NCI-H1105 (cell line): ENCODE measurements around the gene THSD4.

ENCODE experiments used
- DNase-seq: peaks from one replicate; lab custom pipeline; 2025; lab: John Stamatoyannopoulos, UW

The THSD4 gene

GRCh38 chr15:71114887-71115566 is at the start of gene THSD4:
TSS of gene THSD4 (plus strand) at chr15:71115471.
- DNase-seq = peak; percentile 68

DNA sequence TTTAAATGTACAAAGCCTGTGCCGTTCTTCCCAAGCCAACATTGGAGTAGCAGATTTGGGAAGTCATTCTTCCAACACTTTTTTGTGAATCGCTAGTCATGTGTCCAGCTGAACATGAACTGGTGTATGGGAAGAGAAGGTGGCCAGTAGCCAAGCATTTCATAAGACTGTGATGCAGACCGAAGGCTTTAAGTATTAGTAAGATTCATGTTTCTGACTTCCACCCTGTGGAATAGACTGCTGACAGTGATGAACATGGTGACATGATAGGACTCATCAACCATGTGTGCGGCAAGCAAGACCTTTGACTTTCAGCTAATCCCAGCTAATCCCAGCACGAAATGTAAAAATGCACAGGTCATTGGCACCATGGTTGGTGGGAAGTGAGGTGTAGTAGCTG is 48.3 kb upstream of the THSD4 start:
- no peak for DNase-seq

DNA sequence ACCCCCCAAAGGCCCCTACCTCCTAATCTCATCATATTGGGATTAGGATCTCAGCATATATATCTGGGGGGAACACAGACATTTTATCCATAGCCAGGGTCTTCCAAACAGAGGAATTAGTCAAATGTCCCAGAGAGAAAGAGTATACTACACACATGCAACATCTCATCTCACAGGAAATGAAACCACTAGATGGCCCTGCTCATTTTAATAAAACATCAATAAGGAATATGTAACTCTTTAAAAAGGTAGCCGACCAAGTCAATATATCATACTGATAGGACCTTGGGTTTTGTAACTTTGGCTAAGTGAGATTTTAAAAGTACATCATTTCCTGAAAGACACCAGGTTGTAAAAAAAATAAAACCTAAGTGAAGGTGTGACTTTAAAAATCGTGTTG is 45.6 kb upstream of the THSD4 start:
- no peak for DNase-seq

GRCh38 chr15:71071529-71071928 is 43.7 kb upstream of the THSD4 start:
- no peak for DNase-seq

DNA sequence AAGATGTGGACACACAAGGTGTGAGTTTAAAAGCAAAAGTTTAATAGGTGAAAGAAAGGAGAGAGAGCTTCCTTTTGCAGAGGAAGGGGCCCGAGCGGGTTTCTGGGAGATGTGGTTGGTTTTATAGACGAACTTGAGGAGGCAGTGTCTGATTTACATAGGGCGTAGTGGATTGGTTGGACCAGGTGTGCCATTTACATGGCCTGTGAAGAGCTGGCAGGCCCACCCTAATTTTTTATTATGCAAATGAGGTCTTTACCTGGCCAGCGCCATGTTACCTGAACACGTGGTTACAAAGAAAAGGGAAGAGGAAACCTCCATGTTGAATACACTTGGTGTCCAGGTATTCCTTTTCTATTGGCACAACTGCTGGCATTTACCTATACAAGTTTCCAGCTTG is 42.8 kb upstream of the THSD4 start:
- DNase-seq = no peak

GRCh38 chr15:71078506-71079207 is 36.6 kb upstream of the THSD4 start:
- DNase-seq = no peak

DNA sequence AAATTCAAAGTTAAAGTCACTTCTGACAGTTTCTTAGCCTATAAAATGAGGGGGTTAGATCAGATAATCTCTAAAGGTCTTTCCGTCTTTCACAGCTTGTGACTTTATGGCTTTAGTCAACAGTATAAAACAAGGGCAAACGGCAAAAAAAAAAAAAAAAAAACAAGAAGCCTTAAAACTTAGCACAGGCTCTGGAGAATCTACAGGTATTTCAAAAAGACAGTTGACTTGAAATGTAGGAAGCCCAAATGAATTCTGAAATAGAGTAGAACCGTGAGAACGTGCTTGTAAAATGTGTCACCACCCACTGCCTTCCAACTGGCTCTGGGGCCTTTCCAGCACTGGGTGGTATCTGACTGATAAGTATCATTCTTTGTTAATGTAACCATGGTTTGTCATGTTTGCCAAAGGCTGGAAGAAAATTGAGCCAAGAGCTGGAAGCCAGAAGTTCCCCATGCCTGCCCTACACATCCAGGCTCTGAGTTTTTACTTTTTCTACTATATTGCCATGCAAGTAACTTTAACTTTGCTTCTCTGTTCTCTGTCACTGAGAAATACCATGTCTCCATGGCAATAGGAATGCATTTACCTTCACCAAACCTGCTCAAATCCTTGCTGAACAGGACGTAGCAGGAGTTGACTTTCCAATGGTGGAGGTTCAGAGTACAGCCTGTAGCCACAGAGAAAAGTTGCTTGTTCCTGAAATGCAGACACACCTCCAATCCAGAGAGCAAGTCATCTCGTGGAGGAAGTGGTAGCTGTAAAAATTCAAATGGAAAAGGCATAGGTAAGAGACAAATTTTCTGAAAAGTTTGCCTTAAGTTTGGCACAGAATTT is 35.8 kb upstream of the THSD4 start:
- DNase-seq = no peak

DNA sequence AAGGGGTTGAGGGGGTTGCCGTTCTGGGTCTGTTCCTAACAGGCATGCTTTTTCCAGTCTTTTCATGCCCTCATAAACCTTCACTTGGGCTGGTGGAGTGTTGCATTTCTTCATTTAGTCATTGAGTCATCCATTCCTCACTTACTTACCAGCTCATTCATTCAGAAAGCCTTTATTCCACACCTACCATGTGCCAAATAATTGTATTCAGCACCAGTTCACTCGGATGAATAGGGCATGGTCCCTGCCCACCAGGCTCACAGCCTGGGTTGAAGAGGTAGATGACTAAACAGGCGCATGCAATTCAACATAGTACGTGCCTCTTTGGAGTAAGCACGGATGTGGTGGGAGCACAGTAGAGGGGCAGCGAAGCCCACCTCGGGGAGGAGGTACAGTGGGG is 35.1 kb upstream of the THSD4 start:
- DNase-seq = no peak

DNA sequence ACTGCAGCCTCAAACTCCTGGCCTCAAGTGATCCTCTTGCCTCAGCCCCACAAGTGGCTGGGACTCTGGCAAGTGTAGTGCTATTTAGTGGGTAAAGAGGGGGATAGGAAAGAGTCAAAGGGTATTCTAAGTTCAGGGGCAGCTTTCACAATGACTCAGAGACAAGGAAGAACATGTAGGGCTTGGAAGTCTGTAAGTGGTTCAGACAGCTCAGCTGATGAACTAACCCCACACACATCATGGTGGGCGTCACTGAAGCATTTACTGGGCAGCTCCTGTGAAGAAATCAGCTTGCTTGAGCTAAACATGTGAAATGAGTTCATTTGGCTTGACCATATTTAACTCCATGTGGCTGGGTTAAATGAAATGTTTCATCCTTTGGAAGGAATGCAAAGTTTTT is 34.6 kb upstream of the THSD4 start:
- DNase-seq = no peak

- DNase-seq = no peak
Measured at GRCh38 chr15:71082803-71083202, 32.5 kb upstream of the THSD4 start.

DNA sequence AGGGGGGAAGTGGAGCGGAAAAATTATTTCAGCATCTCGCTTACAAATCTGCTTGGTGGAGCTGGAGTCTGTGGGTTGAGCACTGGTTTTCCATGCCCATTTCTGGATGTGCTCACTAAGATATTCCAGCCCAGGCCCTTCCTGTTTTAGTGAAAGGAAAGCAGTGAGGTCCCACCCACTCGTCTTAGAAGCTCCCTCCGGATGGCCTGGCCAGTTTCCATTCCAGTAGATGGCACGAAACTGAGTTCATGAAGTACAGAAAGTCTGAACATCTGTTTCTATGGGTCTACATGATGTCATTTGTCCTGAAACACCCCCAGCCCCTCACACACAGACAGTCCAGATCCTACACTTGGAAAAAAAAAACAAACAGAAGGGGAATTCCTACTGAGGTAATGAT is 31.9 kb upstream of the THSD4 start:
- no peak for DNase-seq

DNA sequence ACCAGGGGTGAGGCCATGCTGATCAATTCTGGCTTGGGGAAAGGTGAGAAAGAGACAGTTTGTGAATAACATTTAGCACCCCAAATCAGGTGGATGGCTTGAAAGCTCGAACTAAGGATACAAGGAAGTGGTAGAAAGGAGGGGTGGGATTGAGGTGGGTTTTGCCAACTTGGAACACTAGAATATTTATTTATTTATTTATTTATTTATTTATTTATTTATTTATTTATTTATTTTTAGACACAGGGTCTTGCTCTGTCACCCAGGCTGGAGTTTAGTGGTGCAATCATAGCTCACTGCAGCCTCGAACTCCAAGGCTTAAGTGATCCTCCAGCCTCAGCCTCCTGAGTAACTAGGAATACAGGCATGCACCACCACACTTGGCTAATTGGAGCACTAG is 31.0 kb upstream of the THSD4 start:
- no peak for DNase-seq

DNA sequence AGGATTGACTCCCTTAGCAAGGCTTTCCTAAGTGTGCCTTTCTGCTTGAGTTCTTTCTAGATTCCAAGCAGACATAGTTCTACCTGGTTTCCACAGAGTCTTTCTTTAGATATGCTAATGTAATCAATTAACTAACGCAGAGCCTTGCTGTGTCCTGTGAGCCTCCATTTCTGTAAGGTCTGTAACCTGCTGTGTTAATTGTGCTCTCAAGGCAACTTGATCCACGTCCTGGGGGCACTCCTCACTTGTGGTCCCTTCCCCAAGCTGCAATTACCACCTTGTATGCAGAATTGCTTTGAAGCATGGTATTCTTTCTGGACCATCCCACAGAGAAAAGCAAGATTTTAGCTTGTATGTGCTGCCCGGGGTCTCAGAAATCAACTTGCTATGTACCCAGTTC is 29.5 kb upstream of the THSD4 start:
- DNase-seq = no peak

GRCh38 chr15:71088155-71088554 is 27.1 kb upstream of the THSD4 start:
- no peak for DNase-seq

GRCh38 chr15:71088683-71089082 is 26.6 kb upstream of the THSD4 start:
- DNase-seq = no peak

- DNase-seq = no peak
Measured at GRCh38 chr15:71089801-71090200, 25.5 kb upstream of the THSD4 start.

- DNase-seq = no peak
Measured at GRCh38 chr15:71091601-71092000, 23.7 kb upstream of the THSD4 start.

DNA sequence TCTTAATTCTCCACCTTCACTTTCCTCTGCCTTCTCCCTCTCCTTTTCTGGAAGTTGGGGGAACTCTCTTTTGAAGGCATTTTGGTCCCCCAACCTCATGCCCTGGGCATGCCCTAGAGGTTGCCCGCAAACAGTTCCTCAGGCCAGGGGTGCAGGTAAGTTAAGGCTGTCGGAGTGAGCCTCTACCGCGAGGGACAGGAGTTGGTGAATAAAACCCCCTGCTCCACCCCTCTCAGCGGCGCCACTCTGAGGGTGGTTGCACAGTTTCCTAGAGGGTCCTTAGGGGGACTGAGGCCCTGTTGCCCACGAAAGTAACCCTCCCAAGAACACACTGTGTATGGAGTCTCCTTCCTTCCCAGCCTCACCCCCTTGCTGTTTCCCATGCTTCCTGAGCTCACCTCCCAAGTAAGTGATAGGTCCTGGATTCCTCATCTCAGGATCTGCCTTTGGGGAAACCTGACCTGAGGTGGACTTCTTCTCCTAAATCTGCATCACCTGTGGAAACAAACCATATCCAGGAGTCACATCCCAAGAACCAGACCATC is 23.1 kb upstream of the THSD4 start:
- no peak for DNase-seq

DNA sequence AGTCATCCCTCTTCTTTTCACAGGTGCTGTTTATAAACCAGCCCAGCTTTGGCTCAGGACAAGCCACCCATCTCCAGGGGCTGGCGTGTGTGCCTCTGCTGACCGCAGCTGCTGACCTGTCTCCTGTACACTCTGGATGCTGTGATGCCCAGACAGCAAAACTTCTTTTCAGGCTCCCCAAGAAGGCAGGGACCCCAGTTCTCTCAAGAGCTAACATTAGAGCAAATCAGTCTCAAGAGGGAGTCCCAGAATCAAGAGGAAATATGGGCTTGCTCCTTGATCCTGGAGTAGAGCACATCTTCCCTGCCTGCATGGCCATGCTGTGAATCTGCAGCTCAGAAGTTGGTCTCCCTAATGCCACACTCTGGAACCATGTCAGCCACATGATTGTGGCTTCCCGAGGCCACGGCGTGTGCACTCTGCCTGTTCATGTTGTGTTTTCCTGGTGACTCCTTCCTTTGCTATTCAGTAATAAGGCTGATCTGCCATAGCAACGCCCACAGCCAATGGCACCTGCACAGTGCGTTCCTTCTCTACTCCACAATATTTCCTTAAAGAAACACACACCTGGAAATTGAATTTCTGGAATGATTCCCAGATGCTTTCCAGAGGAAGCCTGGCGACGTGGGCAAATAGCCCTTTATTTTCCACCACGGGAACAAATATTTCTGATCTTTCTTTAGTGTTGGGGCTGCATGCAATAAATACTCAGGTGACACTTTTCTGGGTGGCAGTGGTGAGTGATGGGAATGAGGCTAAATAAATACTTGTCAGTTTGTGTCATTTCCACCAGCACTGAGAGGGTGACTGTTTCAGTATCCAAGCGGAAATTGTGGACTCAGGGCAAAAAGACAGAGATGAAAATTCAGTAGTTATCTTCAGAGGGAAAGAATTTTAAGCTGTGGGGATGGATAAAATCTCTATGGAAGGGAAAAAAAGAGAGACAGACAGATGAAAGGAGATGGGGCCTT is 21.9 kb upstream of the THSD4 start:
- DNase-seq = peak; percentile 72

- DNase-seq = no peak
Measured at GRCh38 chr15:71094137-71094536, 21.1 kb upstream of the THSD4 start.

- DNase-seq = no peak
Measured at GRCh38 chr15:71096676-71097075, 18.6 kb upstream of the THSD4 start.

DNA sequence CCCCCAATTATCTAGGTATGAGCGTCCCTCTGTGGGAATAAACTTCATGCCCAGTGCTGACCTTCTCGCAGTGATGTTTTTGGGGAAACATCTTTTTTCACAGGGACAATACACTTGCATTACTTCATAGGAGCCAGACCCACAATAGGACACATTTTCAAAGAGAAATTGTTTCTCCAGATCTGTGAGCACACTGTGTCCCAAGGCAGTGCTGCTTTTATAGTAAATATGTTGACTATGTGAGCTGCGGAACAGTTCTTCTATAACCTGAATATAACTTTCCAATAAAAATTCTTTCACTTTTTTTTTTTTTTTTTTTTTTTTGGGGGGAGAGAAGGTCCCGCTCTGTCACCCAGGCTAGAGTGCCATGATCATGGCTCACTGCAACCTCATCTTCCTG is 17.4 kb upstream of the THSD4 start:
- no peak for DNase-seq
